A673 (cell line): Measurements from ENCODE around the gene YBX3. TPM values are rescaled to one million over a fixed set of nuclear protein-coding genes. Genes with fewer than 3 reads are reported as not detected.

Experiments used
- Bru-seq: library from RNA; stranded (reverse); fragments of 400-500 nt; gene quantifications from one replicate; lab custom pipeline; 2021; lab: Mats Ljungman, UMichigan
- BruChase-seq, 2 experiments: library from RNA; stranded (reverse); fragments of 400-500 nt; gene quantifications; one replicate each; lab custom pipeline; 2021; lab: Mats Ljungman, UMichigan
- BruUV-seq: library from RNA; stranded (reverse); fragments of 400-500 nt; replicated peaks from 2 replicates; lab custom pipeline; 2021; lab: Mats Ljungman, UMichigan
- CTCF ChIA-PET: fragments of 300-600 bp; sonication (Branson Sonifier 250); formaldehyde crosslinking; loops from one replicate; lab custom pipeline; 2022; ENCODE audit warnings: antibody characterized with exemption; lab: Charles Lee
- POLR2A ChIA-PET: fragments of 300-600 bp; sonication (Branson Sonifier 250); formaldehyde crosslinking; loops from one replicate; lab custom pipeline; 2022; ENCODE audit warnings: antibody characterized with exemption; ENCODE audit not compliant: low non-redundant PET; lab: Charles Lee
- DNase-seq: peaks from one replicate; pipeline ENCODE4 v3.0.0-alpha.2; 2015; ENCODE audit warnings: low spot score
- H3K27ac ChIP-seq: fragments of 200-600 bp; sonication (generic); 2 replicates; pipeline ENCODE4 v1.5.1; 2016; ENCODE audit warnings: mixed run types, low read depth, mild to moderate bottlenecking, mixed read lengths, antibody characterized with exemption, low read length; ENCODE audit not compliant: poor library complexity, severe bottlenecking
- H3K27me3 ChIP-seq: fragments of 200-600 bp; sonication (generic); replicated peaks from 2 replicates; pipeline ENCODE4 v1.6.1; 2017; ENCODE audit warnings: mixed run types, low read depth, mild to moderate bottlenecking, mixed read lengths, antibody characterized with exemption, low read length; ENCODE audit not compliant: insufficient read depth, poor library complexity
- H3K36me3 ChIP-seq: fragments of 200-600 bp; sonication (generic); 2 replicates; pipeline ENCODE4 v1.6.1; 2016; ENCODE audit warnings: mixed run types, mild to moderate bottlenecking, mixed read lengths, antibody characterized with exemption, low read length; ENCODE audit not compliant: insufficient read depth, poor library complexity, severe bottlenecking
- H3K4me1 ChIP-seq: fragments of 200-600 bp; sonication (generic); 2 replicates; pipeline ENCODE4 v1.6.1; 2017; ENCODE audit warnings: mixed run types, mild to moderate bottlenecking, mixed read lengths, antibody characterized with exemption, low read length; ENCODE audit not compliant: insufficient read depth, poor library complexity, severe bottlenecking
- H3K4me3 ChIP-seq: fragments of 200-600 bp; sonication (generic); 2 replicates; pipeline ENCODE4 v1.5.1; 2016; ENCODE audit warnings: low read depth, mixed run types, mild to moderate bottlenecking, mixed read lengths, low read length; ENCODE audit not compliant: poor library complexity, severe bottlenecking
- H3K9me3 ChIP-seq: fragments of 200-600 bp; sonication (generic); 2 replicates; pipeline ENCODE4 v1.6.1; 2016; ENCODE audit warnings: mixed run types, low read depth, mild to moderate bottlenecking, mixed read lengths, antibody characterized with exemption, low read length; ENCODE audit not compliant: poor library complexity, severe bottlenecking
- EZH2 ChIP-seq: fragments of 200-600 bp; sonication (generic); IDR thresholded peaks from 2 replicates; pipeline ENCODE4 v1.6.1; 2017; ENCODE audit warnings: borderline replicate concordance, low read depth, mild to moderate bottlenecking, mixed read lengths, antibody characterized with exemption, low read length; ENCODE audit not compliant: poor library complexity, severe bottlenecking
- intact Hi-C: fragments of 100-400 bp; cut with micrococcal nuclease; formaldehyde crosslinking; loops from one replicate; pipeline ENCODE4 v1.10.0; 2022; ENCODE audit not compliant: unreplicated experiment
- long read RNA-seq: library from polyadenylated mRNA; stranded (forward); transcript quantifications from one replicate; pipeline ENCODE4 v2.0.0, GENCODE V29; 2022
- total RNA-seq: library from RNA; stranded (reverse); gene quantifications from 2 replicates; pipeline ENCODE4 v1.2.3, GENCODE V29; 2021
- TF ChIP-seq, protein P1 (sequence below): fragments of 300-800, 200-600 bp; sonication (generic); conservative IDR thresholded peaks from 2 replicates; pipeline ENCODE4 v1.5.1; 2017; ENCODE audit warnings: low read depth, mild to moderate bottlenecking, antibody characterized with exemption, low read length, moderate library complexity, mixed read lengths

The YBX3 gene
- total RNA-seq (272 and 288 TPM in 2 replicates), Bru-seq, nascent RNA (percentile 95 among the genes with signal in this experiment), BruChase-seq, experiment 1, labeled RNA remaining after a 2-hour chase (percentile 82 among the genes with signal in this experiment), BruChase-seq, experiment 2, labeled RNA remaining after a 6-hour chase (percentile 80 among the genes with signal in this experiment)
- long read RNA-seq, transcript YBX3-202 (9 exons, 1,708 nt): minor isoform, 252 of 1,049 reads
- long read RNA-seq, transcript YBX3-201 (10 exons, 1,796 nt): major isoform, 658 of 1,049 reads
- long read RNA-seq, partial matches to known transcripts: 16 of 1,049 reads
- long read RNA-seq, other reads (novel, unspliced or antisense): 121 of 1,049 reads

GRCh38 chr12:10722905-10723746 lies at the start of gene YBX3:
Gene YBX3, minus strand, starts transcription at chr12:10723323. Its CDS starts 212 bp downstream, at chr12:10723111.
- CTCF ChIA-PET: no interaction called here
- intact Hi-C loops: no loop called here
- TF ChIP-seq, protein P1, sequence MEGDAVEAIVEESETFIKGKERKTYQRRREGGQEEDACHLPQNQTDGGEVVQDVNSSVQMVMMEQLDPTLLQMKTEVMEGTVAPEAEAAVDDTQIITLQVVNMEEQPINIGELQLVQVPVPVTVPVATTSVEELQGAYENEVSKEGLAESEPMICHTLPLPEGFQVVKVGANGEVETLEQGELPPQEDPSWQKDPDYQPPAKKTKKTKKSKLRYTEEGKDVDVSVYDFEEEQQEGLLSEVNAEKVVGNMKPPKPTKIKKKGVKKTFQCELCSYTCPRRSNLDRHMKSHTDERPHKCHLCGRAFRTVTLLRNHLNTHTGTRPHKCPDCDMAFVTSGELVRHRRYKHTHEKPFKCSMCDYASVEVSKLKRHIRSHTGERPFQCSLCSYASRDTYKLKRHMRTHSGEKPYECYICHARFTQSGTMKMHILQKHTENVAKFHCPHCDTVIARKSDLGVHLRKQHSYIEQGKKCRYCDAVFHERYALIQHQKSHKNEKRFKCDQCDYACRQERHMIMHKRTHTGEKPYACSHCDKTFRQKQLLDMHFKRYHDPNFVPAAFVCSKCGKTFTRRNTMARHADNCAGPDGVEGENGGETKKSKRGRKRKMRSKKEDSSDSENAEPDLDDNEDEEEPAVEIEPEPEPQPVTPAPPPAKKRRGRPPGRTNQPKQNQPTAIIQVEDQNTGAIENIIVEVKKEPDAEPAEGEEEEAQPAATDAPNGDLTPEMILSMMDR: no peak
- TF ChIP-seq EZH2: no peak

GRCh38 chr12:10771132-10771733 lies 48.1 kb upstream of the YBX3 start:
- POLR2A ChIA-PET: no interaction called here
- no peak for TF ChIP-seq EZH2
- TF ChIP-seq, protein P1: peak; percentile 76
- no TSS peak for BruUV-seq
- H3K36me3 ChIP-seq: no peaks in the 10 kb centered on the region
- H3K4me1 ChIP-seq: no peaks in the 10 kb centered on the region
- no peak overlapping the region for H3K27ac ChIP-seq
- CTCF ChIA-PET: interaction anchor here (0.5 to 1.4 kb wide), 7 partner anchors 16 to 1029 kb away, joined by 3 to 13 read pairs (median 4); no protein-coding TSS in a partner anchor
- peak; percentile 59 for DNase-seq
- intact Hi-C loops: loop anchor here (1.0 to 10.0 kb wide), 4 partner anchors 430 to 1264 kb away; no protein-coding TSS in a partner anchor
- peaks cover 29% of the 10 kb centered on the region for H3K27me3 ChIP-seq
- no peak overlapping the region for H3K4me3 ChIP-seq
- H3K9me3 ChIP-seq: no peaks in the 10 kb centered on the region

More at GRCh38 chr12:10722905-10723746, at the start of gene YBX3:
- peak; percentile 87 for DNase-seq
- H3K4me3 ChIP-seq: peak within 1 kb of the TSS; percentile 93
- POLR2A ChIA-PET: no interaction called here
- no peaks in the 10 kb centered on the region for H3K9me3 ChIP-seq
- peak within 1 kb of the TSS; percentile 88 for H3K27ac ChIP-seq
- no peaks in the 10 kb centered on the region for H3K27me3 ChIP-seq
- peaks cover 44% of the 10 kb centered on the region for H3K4me1 ChIP-seq
- no peaks in the 10 kb centered on the region for H3K36me3 ChIP-seq
- no TSS peak for BruUV-seq

- POLR2A ChIA-PET: no interaction called here
- H3K27ac ChIP-seq: no peak overlapping the region
- intact Hi-C loops: no loop called here
- no peak overlapping the region for H3K4me3 ChIP-seq
- peaks cover 27% of the 10 kb centered on the region for H3K27me3 ChIP-seq
- CTCF ChIA-PET: no interaction called here
- no peaks in the 10 kb centered on the region for H3K36me3 ChIP-seq
- no peaks in the 10 kb centered on the region for H3K4me1 ChIP-seq
- DNase-seq: no peak
- TF ChIP-seq, protein P1: no peak
- no peak for TF ChIP-seq EZH2
- peaks cover 11% of the 10 kb centered on the region for H3K9me3 ChIP-seq
- no TSS peak for BruUV-seq
Measured at GRCh38 chr12:10759657-10760056, 36.5 kb upstream of the YBX3 start.
